ENCODE data around the gene VPS8. TPM values are rescaled to one million over a fixed set of nuclear protein-coding genes. Genes with fewer than 3 reads are reported as not detected.

The VPS8 gene
- total and polyA plus RNA-seq, 2 of the 13 experiments (the other 11 are each of a cell fraction or from before 2014, with no cell fraction given), result 14.2 to 35.1 TPM

GRCh38 chr3:184848934-184849333 lies 37.0 kb downstream of the VPS8 start:
- Histone ChIP-seq H2AFZ (ENCODE audit: low read length) (no peak overlapping the region), H3K4me2 (ENCODE audit: low read depth, low read length) (no peak overlapping the region), H3K9ac (ENCODE audit: insufficient read depth, low read depth, low read length) (no peak overlapping the region), H3K9me3 (ENCODE audit: low read length) (no peaks in the 10 kb centered on the region), H3K36me3 (replicated peaks in 1 of 2; ENCODE audit: control insufficient read depth in 1 of 2, insufficient read depth in 2 of 2, low read length in 2 of 2) (peaks cover 1 to 17% of the 10 kb centered on the region in 2 experiments; a peak in 3 of 5 replicates), H3K79me2 (ENCODE audit: insufficient read depth, low read length) (no peaks in the 10 kb centered on the region), H3K4me1 (ENCODE audit: insufficient read depth, low read length) (peaks cover 2% of the 10 kb centered on the region), H4K20me1 (ENCODE audit: insufficient read depth, low read length) (no peaks in the 10 kb centered on the region), H3K27ac (ENCODE audit: extremely low read length, insufficient read depth, low read length) (no peak overlapping the region), H3K27me3 (ENCODE audit: control insufficient read depth in 1 of 2, insufficient read depth in 2 of 2, low read length in 2 of 2) (no peaks in the 10 kb centered on the region), H3K4me3 (replicated peaks in 1 of 3; ENCODE audit: insufficient read depth in 1 of 3, low read depth in 2 of 3, low read length in 3 of 3) (no peak overlapping the region)
- ChIA-PET CTCF (ENCODE audit: low intra/inter-chr PET ratio, low total read pairs) (no interaction called here), POLR2A (no interaction called here)
- ATAC-seq (no peak), DNase-seq (ENCODE audit: low spot score) (no peak), FAIRE-seq (no peak)
- in situ Hi-C loops (cut with HindIII; ENCODE audit: extremely low pct_ligation_motif_present, low pct_unique_long_range_greater_than_20kb), result no loop called here
- no peak for TF ChIP-seq AGO2 (optimal IDR thresholded peaks at IDR 0.05; ENCODE audit: low read depth, low read length)
- peak; percentile 67; the same call in 1 of the 2 replicates for TF ChIP-seq ZBTB33 (CRISPR knock-in tag; IDR thresholded peaks at IDR 0.05)
- 85% methylated on average over 4 of the region's 4 CpGs for WGBS (ENCODE audit: low lambda C conversion rate)
- BruUV-seq (replicated peaks), result no TSS peak
- intact Hi-C loops (cut with micrococcal nuclease; ENCODE audit: unreplicated experiment), result no loop called here

- no peak overlapping the region for H3K27ac ChIP-seq (ENCODE audit: extremely low read length, insufficient read depth, low read length)
- FAIRE-seq (no peak), ATAC-seq (no peak), DNase-seq (ENCODE audit: low spot score) (no peak)
- in situ Hi-C loops (cut with HindIII; ENCODE audit: extremely low pct_ligation_motif_present, low pct_unique_long_range_greater_than_20kb) (no loop called here), intact Hi-C loops (cut with micrococcal nuclease; ENCODE audit: unreplicated experiment) (no loop called here)
- no peaks in the 10 kb centered on the region for H3K79me2 ChIP-seq (ENCODE audit: insufficient read depth, low read length)
- ChIA-PET CTCF (ENCODE audit: low intra/inter-chr PET ratio, low total read pairs) (no interaction called here), POLR2A (interaction anchor here (0.5 kb wide), 1 partner anchor 162 kb away, joined by 4 read pairs; no protein-coding TSS in a partner anchor)
- H3K4me2 ChIP-seq (ENCODE audit: low read depth, low read length), result no peak overlapping the region
- H3K27me3 ChIP-seq (ENCODE audit: control insufficient read depth in 1 of 2, insufficient read depth in 2 of 2, low read length in 2 of 2), result no peaks in the 10 kb centered on the region
- no peaks in the 10 kb centered on the region for H3K9me3 ChIP-seq (ENCODE audit: low read length)
- no TSS peak for BruUV-seq (replicated peaks)
- peaks cover 1 to 26% of the 10 kb centered on the region in 2 experiments; a peak in 3 of 5 replicates for H3K36me3 ChIP-seq (replicated peaks in 1 of 2; ENCODE audit: control insufficient read depth in 1 of 2, insufficient read depth in 2 of 2, low read length in 2 of 2)
- no peak overlapping the region for H3K9ac ChIP-seq (ENCODE audit: insufficient read depth, low read depth, low read length)
- WGBS (ENCODE audit: low lambda C conversion rate), result 96% methylated on average over 2 of the region's 2 CpGs
- no peaks in the 10 kb centered on the region for H3K4me1 ChIP-seq (ENCODE audit: insufficient read depth, low read length)
- no peak overlapping the region for H3K4me3 ChIP-seq (replicated peaks in 1 of 3; ENCODE audit: insufficient read depth in 1 of 3, low read depth in 2 of 3, low read length in 3 of 3)
- H2AFZ ChIP-seq (ENCODE audit: low read length), result no peak overlapping the region
- TF ChIP-seq MAFK (conservative IDR thresholded peaks at IDR 0.05 in 1 of 2, IDR thresholded peaks at IDR 0.05 in 1 of 2; ENCODE audit: low read length in 2 of 2), result peak in 1 of 2 experiments; percentile 52; a peak in 2 of 4 replicates
- TF ChIP-seq ZNF552 (CRISPR knock-in tag; IDR thresholded peaks at IDR 0.05; ENCODE audit: borderline replicate concordance), result no peak
- TF ChIP-seq MAFF (IDR thresholded peaks at IDR 0.05; ENCODE audit: low read depth, low read length), result peak; percentile 50
- no peak for TF ChIP-seq ZNF12 (CRISPR knock-in tag; IDR thresholded peaks at IDR 0.05)
- TF ChIP-seq GATAD2A (CRISPR knock-in tag; IDR thresholded peaks at IDR 0.05), result no peak
- no peak for TF ChIP-seq ZNF614 (CRISPR knock-in tag; IDR thresholded peaks at IDR 0.05; ENCODE audit: borderline replicate concordance)
- no peaks in the 10 kb centered on the region for H4K20me1 ChIP-seq (ENCODE audit: insufficient read depth, low read length)
Observed at GRCh38 chr3:184850201-184850600, 38.2 kb downstream of the VPS8 start.

All from HepG2 (cell line).